ENCODE results near the gene ZSWIM1.
A peak's percentile ranks its signal among the peaks of the same experiment; 100 is the strongest.
"Not testable (repeated sequence)": the region's sequence is repeated elsewhere in the genome, so short reads cannot be mapped to it uniquely, and the experiment has no call there.

The ZSWIM1 gene

GRCh38 chr20:45926731-45927070, 45.7 kb downstream of the ZSWIM1 start:
- H3K9me3 ChIP-seq (ENCODE audit: control insufficient read depth in 1 of 2, low read length in 2 of 2): no peaks in the 10 kb centered on the region
- H3K4me1 ChIP-seq (ENCODE audit: control insufficient read depth in 1 of 2, insufficient read depth in 2 of 2, low read length in 2 of 2): peaks cover 0 to 4% of the 10 kb centered on the region in 2 donors
- H3K36me3 ChIP-seq (ENCODE audit: control insufficient read depth in 1 of 2, insufficient read depth in 2 of 2, low read length in 2 of 2): no peaks in the 10 kb centered on the region
- no peak overlapping the region for H3K27ac ChIP-seq (ENCODE audit: low read length)
- H3K27me3 ChIP-seq (ENCODE audit: low read depth, low read length): no peaks in the 10 kb centered on the region
- no peak overlapping the region for H3K4me3 ChIP-seq (ENCODE audit: low read depth in 1 of 2, low read length in 2 of 2)

- Histone ChIP-seq H3K27ac (ENCODE audit: low read length) (no peak overlapping the region), H3K27me3 (ENCODE audit: low read depth, low read length) (no peaks in the 10 kb centered on the region), H3K4me3 (ENCODE audit: low read depth in 1 of 2, low read length in 2 of 2) (no peak overlapping the region), H3K4me1 (ENCODE audit: control insufficient read depth in 1 of 2, insufficient read depth in 2 of 2, low read length in 2 of 2) (peaks cover 0 to 4% of the 10 kb centered on the region in 2 donors), H3K9me3 (ENCODE audit: control insufficient read depth in 1 of 2, low read length in 2 of 2) (no peaks in the 10 kb centered on the region), H3K36me3 (ENCODE audit: control insufficient read depth in 1 of 2, insufficient read depth in 2 of 2, low read length in 2 of 2) (no peaks in the 10 kb centered on the region)
Observed at GRCh38 chr20:45927071-45927878, 46.2 kb downstream of the ZSWIM1 start.

GRCh38 chr20:45931680-45932079, 50.7 kb downstream of the ZSWIM1 start:
- H3K36me3 ChIP-seq (ENCODE audit: control insufficient read depth in 1 of 2, insufficient read depth in 2 of 2, low read length in 2 of 2): peaks cover 0 to 10% of the 10 kb centered on the region in 2 donors
- peaks cover 0 to 22% of the 10 kb centered on the region in 2 donors for H3K4me1 ChIP-seq (ENCODE audit: control insufficient read depth in 1 of 2, insufficient read depth in 2 of 2, low read length in 2 of 2)
- H3K27me3 ChIP-seq (ENCODE audit: low read depth, low read length); H3K27ac ChIP-seq (ENCODE audit: low read length); H3K9me3 ChIP-seq (ENCODE audit: control insufficient read depth in 1 of 2, low read length in 2 of 2); H3K4me3 ChIP-seq (ENCODE audit: low read depth in 1 of 2, low read length in 2 of 2): not testable (repeated sequence)

GRCh38 chr20:45933266-45934045, 52.4 kb downstream of the ZSWIM1 start:
- peak overlapping the region; percentile 95 for H3K27ac ChIP-seq (ENCODE audit: low read length)
- H3K4me3 ChIP-seq (ENCODE audit: low read depth in 1 of 2, low read length in 2 of 2): peak overlapping the region; percentile 87 to 96
- peaks cover 0 to 30% of the 10 kb centered on the region in 2 donors for H3K4me1 ChIP-seq (ENCODE audit: control insufficient read depth in 1 of 2, insufficient read depth in 2 of 2, low read length in 2 of 2)
- no peaks in the 10 kb centered on the region for H3K9me3 ChIP-seq (ENCODE audit: control insufficient read depth in 1 of 2, low read length in 2 of 2)
- no peaks in the 10 kb centered on the region for H3K27me3 ChIP-seq (ENCODE audit: low read depth, low read length)
- H3K36me3 ChIP-seq (ENCODE audit: control insufficient read depth in 1 of 2, insufficient read depth in 2 of 2, low read length in 2 of 2): peaks cover 12 to 24% of the 10 kb centered on the region in 2 donors

- no peaks in the 10 kb centered on the region for H3K27me3 ChIP-seq (ENCODE audit: low read depth, low read length)
- H3K36me3 ChIP-seq (ENCODE audit: control insufficient read depth in 1 of 2, insufficient read depth in 2 of 2, low read length in 2 of 2): peaks cover 19 to 31% of the 10 kb centered on the region in 2 donors
- peaks cover 0 to 30% of the 10 kb centered on the region in 2 donors for H3K4me1 ChIP-seq (ENCODE audit: control insufficient read depth in 1 of 2, insufficient read depth in 2 of 2, low read length in 2 of 2)
- peak overlapping the region; percentile 95 for H3K27ac ChIP-seq (ENCODE audit: low read length)
- peak overlapping the region; percentile 87 to 96 for H3K4me3 ChIP-seq (ENCODE audit: low read depth in 1 of 2, low read length in 2 of 2)
- H3K9me3 ChIP-seq (ENCODE audit: control insufficient read depth in 1 of 2, low read length in 2 of 2): no peaks in the 10 kb centered on the region
Observed at GRCh38 chr20:45934046-45934585, 53.1 kb downstream of the ZSWIM1 start.
